ENCODE measurements around the gene CENPV. TPM values are rescaled to one million over a fixed set of nuclear protein-coding genes. Genes with fewer than 3 reads are reported as not detected.
"Not testable (repeated sequence)": the region's sequence is repeated elsewhere in the genome, so short reads cannot be mapped to it uniquely, and the experiment has no call there.

Gene CENPV
- total RNA-seq, 1 experiment from 2014 or later = 58.0 TPM

GRCh38 chr17:16313139-16314090, 39.9 kb downstream of the CENPV start:
- Mint-ChIP-seq H3K9me3 (ENCODE audit: low read depth, unreplicated experiment) (no peaks in the 10 kb centered on the region), H3K4me1 (ENCODE audit: low read depth, unreplicated experiment) (no peaks in the 10 kb centered on the region), H3K27me3 (ENCODE audit: unreplicated experiment) (no peaks in the 10 kb centered on the region), H3K27ac (ENCODE audit: unreplicated experiment) (no peak overlapping the region), H3K36me3 (ENCODE audit: insufficient read depth, unreplicated experiment) (no peaks in the 10 kb centered on the region), H3K4me3 (ENCODE audit: low read depth, unreplicated experiment) (no peak overlapping the region)
- intact Hi-C loops (cut with micrococcal nuclease; ENCODE audit: unreplicated experiment) = no loop called here
- DNase-seq = no peak
- BruUV-seq (replicated peaks) = no TSS peak
- CTCF ChIA-PET = interaction anchor here (1.2 kb wide), 1 partner anchor 9 kb away, joined by 6 read pairs; no protein-coding TSS in a partner anchor
- TF ChIP-seq CTCF (IDR thresholded peaks at IDR 0.05; ENCODE audit: unreplicated experiment) = no peak

- CTCF ChIA-PET; H3K9me3 Mint-ChIP-seq (ENCODE audit: low read depth, unreplicated experiment); H3K4me3 Mint-ChIP-seq (ENCODE audit: low read depth, unreplicated experiment); H3K27ac Mint-ChIP-seq (ENCODE audit: unreplicated experiment); H3K27me3 Mint-ChIP-seq (ENCODE audit: unreplicated experiment); DNase-seq; H3K36me3 Mint-ChIP-seq (ENCODE audit: insufficient read depth, unreplicated experiment); BruUV-seq (replicated peaks); H3K4me1 Mint-ChIP-seq (ENCODE audit: low read depth, unreplicated experiment); intact Hi-C loops (cut with micrococcal nuclease; ENCODE audit: unreplicated experiment): not testable (repeated sequence)
Observed at GRCh38 chr17:16312061-16312460, 41.2 kb downstream of the CENPV start.

- CTCF ChIA-PET = interaction anchor here (0.6 kb wide), 2 partner anchors 12 to 31 kb away, joined by 3 read pairs; no protein-coding TSS in a partner anchor
- Mint-ChIP-seq H3K4me1 (ENCODE audit: low read depth, unreplicated experiment) (peaks cover 9% of the 10 kb centered on the region), H3K27ac (ENCODE audit: unreplicated experiment) (no peak overlapping the region), H3K4me3 (ENCODE audit: low read depth, unreplicated experiment) (no peak overlapping the region), H3K9me3 (ENCODE audit: low read depth, unreplicated experiment) (no peaks in the 10 kb centered on the region), H3K36me3 (ENCODE audit: insufficient read depth, unreplicated experiment) (no peaks in the 10 kb centered on the region), H3K27me3 (ENCODE audit: unreplicated experiment) (no peaks in the 10 kb centered on the region)
- no peak for DNase-seq
- no peak for TF ChIP-seq CTCF (IDR thresholded peaks at IDR 0.05; ENCODE audit: unreplicated experiment)
- intact Hi-C loops (cut with micrococcal nuclease; ENCODE audit: unreplicated experiment) = no loop called here
- no TSS peak for BruUV-seq (replicated peaks)
Observed at GRCh38 chr17:16306211-16306610, 47.1 kb downstream of the CENPV start.

- peak; percentile 15 for DNase-seq
- CTCF ChIA-PET = interaction anchor here (0.8 kb wide), 2 partner anchors 19 to 76 kb away, joined by 5 to 9 read pairs; partner anchors contain the start of gene UBB
- H3K27ac Mint-ChIP-seq (ENCODE audit: unreplicated experiment) = no peak overlapping the region
- no peaks in the 10 kb centered on the region for H3K36me3 Mint-ChIP-seq (ENCODE audit: insufficient read depth, unreplicated experiment)
- no peak overlapping the region for H3K4me3 Mint-ChIP-seq (ENCODE audit: low read depth, unreplicated experiment)
- peaks cover 9% of the 10 kb centered on the region for H3K4me1 Mint-ChIP-seq (ENCODE audit: low read depth, unreplicated experiment)
- intact Hi-C loops (cut with micrococcal nuclease; ENCODE audit: unreplicated experiment) = no loop called here
- H3K27me3 Mint-ChIP-seq (ENCODE audit: unreplicated experiment) = no peaks in the 10 kb centered on the region
- no TSS peak for BruUV-seq (replicated peaks)
- H3K9me3 Mint-ChIP-seq (ENCODE audit: low read depth, unreplicated experiment) = no peaks in the 10 kb centered on the region
- TF ChIP-seq CTCF (IDR thresholded peaks at IDR 0.05; ENCODE audit: unreplicated experiment) = peak; percentile 28
Observed at GRCh38 chr17:16304830-16305229, 48.4 kb downstream of the CENPV start.

- intact Hi-C loops (cut with micrococcal nuclease; ENCODE audit: unreplicated experiment) = no loop called here
- H3K27me3 Mint-ChIP-seq (ENCODE audit: unreplicated experiment) = no peaks in the 10 kb centered on the region
- no peak for DNase-seq
- CTCF ChIA-PET = no interaction called here
- no peak overlapping the region for H3K27ac Mint-ChIP-seq (ENCODE audit: unreplicated experiment)
- H3K4me3 Mint-ChIP-seq (ENCODE audit: low read depth, unreplicated experiment) = no peak overlapping the region
- no TSS peak for BruUV-seq (replicated peaks)
- H3K9me3 Mint-ChIP-seq (ENCODE audit: low read depth, unreplicated experiment) = no peaks in the 10 kb centered on the region
- H3K4me1 Mint-ChIP-seq (ENCODE audit: low read depth, unreplicated experiment) = peaks cover 15% of the 10 kb centered on the region
- no peak for TF ChIP-seq CTCF (IDR thresholded peaks at IDR 0.05; ENCODE audit: unreplicated experiment)
- no peaks in the 10 kb centered on the region for H3K36me3 Mint-ChIP-seq (ENCODE audit: insufficient read depth, unreplicated experiment)
Observed at GRCh38 chr17:16302856-16303255, 50.4 kb downstream of the CENPV start.

All from Calu3 (cell line).